ENCODE data around the gene UBR4.

Gene UBR4

DNA sequence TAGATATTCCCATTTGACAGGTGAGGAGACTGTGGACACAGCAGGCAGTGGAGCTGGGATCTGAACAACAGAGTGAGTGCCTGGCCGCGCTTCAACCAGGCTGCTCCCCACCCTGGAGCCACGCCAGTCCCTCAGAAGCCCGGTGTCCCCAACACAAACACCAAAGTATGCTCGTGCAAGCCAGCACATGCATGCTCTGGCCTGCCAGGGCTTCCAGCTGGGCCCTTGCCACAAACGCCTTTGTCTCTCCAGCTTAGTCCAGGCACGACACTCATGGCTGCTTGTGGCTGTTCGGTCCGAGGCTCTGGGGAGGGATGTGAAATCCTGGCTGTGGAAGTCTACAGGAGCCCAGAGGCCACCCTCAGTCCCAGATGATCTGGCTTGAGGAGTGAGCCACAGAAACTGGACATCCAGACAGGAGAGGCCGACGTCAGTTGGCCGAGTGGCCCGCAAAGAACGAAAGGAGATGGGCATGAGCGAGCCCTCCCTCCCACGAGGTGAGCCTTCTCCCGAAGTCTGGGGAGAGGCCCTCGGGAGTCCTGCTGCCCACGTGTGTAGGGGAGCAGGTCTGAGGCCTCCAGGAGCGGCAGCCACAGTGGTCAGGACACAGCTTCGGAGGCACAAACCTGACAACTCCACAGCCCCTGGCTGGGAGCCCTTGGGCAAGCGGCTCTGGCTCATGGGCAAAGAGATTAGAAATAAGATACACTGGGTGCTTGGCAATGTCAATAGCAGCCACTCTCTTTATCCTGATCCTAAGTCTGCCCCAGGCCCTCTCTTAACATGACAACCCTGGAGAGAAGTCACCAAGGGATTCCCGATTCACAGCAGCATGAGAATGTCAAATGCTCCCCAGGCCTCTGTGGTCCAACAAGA, 136.5 kb downstream of the UBR4 start:
- TF ChIP-seq, protein P1, sequence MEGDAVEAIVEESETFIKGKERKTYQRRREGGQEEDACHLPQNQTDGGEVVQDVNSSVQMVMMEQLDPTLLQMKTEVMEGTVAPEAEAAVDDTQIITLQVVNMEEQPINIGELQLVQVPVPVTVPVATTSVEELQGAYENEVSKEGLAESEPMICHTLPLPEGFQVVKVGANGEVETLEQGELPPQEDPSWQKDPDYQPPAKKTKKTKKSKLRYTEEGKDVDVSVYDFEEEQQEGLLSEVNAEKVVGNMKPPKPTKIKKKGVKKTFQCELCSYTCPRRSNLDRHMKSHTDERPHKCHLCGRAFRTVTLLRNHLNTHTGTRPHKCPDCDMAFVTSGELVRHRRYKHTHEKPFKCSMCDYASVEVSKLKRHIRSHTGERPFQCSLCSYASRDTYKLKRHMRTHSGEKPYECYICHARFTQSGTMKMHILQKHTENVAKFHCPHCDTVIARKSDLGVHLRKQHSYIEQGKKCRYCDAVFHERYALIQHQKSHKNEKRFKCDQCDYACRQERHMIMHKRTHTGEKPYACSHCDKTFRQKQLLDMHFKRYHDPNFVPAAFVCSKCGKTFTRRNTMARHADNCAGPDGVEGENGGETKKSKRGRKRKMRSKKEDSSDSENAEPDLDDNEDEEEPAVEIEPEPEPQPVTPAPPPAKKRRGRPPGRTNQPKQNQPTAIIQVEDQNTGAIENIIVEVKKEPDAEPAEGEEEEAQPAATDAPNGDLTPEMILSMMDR (IDR thresholded peaks at IDR 0.05; ENCODE audit: insufficient read depth, low read depth, low read length, missing control alignments) = no peak
- DNase-seq (ENCODE audit: low read depth) = no peak
- H3K4me3 ChIP-seq (ENCODE audit: low read depth, low read length) = no peak overlapping the region

GRCh38 chr1:19072285-19072981, 137.6 kb downstream of the UBR4 start:
- no peak overlapping the region for H3K4me3 ChIP-seq (ENCODE audit: low read depth, low read length)
- no peak for DNase-seq (ENCODE audit: low read depth)
- TF ChIP-seq, protein P1 (IDR thresholded peaks at IDR 0.05; ENCODE audit: insufficient read depth, low read depth, low read length, missing control alignments) = no peak

DNA sequence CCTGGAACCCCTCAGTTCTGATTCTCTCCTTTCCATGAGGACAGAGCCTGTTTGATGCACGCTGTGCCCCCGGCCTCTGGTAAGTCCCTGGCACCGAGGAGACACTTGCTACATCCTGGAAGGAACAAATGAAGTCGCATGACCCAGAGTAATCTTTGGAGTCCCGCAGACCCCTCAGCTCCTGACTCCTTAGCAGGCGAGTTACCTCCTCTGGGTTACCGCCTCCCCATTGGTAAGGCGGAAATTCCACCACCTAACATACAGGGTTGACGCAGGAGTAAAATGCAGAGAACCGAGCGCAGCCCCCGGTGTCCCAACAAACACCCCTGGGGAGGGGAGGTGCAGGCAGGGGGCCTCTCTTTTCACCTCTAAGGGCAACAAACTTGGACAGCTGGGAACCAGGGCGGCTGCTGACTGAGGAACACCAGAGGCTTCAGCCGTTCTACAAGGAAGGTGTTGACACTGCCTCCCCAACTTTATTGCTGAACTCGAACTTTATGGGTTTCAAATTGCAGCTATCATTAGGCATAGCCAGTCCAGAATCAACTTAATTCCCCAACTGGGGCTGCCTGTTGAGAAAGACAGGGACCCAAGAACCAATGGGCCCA, 138.3 kb downstream of the UBR4 start:
- H3K4me3 ChIP-seq (ENCODE audit: low read depth, low read length) = no peak overlapping the region

DNA sequence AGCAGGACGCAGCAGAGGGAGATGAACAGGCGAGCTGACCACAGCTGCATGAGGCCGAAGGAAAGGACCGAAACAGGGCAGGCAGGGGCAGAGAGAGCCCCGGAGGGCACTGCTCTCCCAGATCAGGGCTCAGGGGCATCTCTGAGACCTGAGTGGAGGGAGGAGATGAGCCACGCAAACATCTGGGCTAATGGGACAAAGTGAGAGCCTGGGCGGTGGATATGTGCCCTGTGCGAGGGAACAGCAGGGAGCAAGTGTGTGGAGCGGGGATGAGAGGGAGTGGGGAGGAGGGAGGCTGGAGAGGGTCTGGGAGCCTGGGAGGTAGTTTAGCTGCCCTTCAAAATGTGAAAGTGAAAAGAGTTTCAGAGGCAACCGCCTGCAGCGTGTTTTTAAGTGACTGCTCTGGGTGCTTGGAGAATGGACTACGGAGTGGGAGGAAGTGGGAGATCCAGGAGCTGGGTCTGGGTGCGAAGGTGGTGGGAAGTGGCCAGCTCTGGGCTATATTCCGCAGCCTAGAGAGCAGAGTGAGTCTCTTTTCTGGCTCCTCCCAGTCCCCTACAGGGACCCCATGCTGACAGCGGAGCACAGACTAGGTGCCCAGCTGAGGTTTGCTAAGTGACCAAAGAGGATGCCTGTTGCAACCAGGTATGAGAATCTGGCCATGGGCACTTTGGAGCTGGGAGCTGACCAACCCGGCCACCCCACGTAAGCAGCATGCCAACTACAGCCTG, 139.0 kb downstream of the UBR4 start:
- no peak for DNase-seq (ENCODE audit: low read depth)
- no peak overlapping the region for H3K4me3 ChIP-seq (ENCODE audit: low read depth, low read length)
- TF ChIP-seq, protein P1 (IDR thresholded peaks at IDR 0.05; ENCODE audit: insufficient read depth, low read depth, low read length, missing control alignments) = no peak

More for the DNA sequence above, 138.3 kb downstream of the UBR4 start:
- no peak for DNase-seq (ENCODE audit: low read depth)
- TF ChIP-seq, protein P1 (IDR thresholded peaks at IDR 0.05; ENCODE audit: insufficient read depth, low read depth, low read length, missing control alignments) = no peak

DNA sequence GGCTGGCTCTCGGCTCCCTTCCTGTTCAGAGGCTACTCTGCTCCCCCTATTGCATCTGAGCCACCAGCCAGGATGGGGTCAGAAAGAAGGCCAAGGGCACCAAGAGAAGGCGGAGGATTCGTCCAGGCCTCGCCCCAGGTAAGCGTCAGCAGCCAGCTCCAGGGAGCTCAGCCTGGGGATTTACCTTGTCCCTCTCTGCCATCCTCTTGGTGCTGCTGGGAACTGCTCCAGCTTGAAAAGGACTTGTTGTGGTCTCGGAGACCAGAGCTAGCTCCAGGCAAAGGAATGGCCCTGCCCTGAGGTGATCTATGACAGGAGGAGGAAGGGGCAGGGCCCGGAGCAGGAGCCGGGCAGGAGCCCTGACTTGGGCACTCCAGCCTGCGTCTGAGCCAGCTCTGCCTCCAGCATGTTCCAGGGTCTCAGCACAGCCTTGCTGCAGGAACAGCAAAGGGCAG, 139.8 kb downstream of the UBR4 start:
- TF ChIP-seq, protein P1 (IDR thresholded peaks at IDR 0.05; ENCODE audit: insufficient read depth, low read depth, low read length, missing control alignments) = no peak
- H3K4me3 ChIP-seq (ENCODE audit: low read depth, low read length) = no peak overlapping the region
- no peak for DNase-seq (ENCODE audit: low read depth)

GRCh38 chr1:19068639-19069276, 141.3 kb downstream of the UBR4 start:
- no peak for DNase-seq (ENCODE audit: low read depth)
- TF ChIP-seq, protein P1 (IDR thresholded peaks at IDR 0.05; ENCODE audit: insufficient read depth, low read depth, low read length, missing control alignments) = no peak
- H3K4me3 ChIP-seq (ENCODE audit: low read depth, low read length) = no peak overlapping the region

Measured in GM12865 (cell line).